ENCODE data around the gene IFT88. TPM values are rescaled to one million over a fixed set of nuclear protein-coding genes. Genes with fewer than 3 reads are reported as not detected.

IFT88 gene
- polyA plus RNA-seq, 1 donor from 2014 or later = 32.7 TPM

DNA sequence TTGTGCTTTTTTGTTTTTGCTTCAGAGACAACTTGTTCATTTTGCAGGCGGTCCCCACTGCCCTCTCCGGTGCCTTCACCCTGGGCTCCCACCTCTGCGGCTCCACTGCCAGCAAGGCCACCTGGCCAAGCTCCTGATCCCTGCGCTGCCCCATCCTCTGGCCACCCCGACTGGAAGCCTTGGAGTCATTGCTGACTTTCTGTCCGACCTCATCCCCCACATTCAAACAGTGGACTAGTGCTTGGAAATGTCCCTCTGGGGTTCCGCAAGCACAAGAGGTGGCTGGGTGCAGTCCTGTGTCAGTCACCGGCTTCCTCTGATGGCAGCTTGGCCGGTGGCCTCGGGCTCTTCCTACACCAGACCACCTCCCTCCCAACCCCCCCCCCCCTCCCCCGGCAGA lies 153.5 kb downstream of the IFT88 start:
- Histone ChIP-seq H3K4me2 (ENCODE audit: low read length) (no peak overlapping the region), H3K79me2 (replicated peaks; ENCODE audit: insufficient read depth, low read length) (no peaks in the 10 kb centered on the region), H3K9me3 (ENCODE audit: low read length) (no peaks in the 10 kb centered on the region), H4K20me1 (ENCODE audit: insufficient read depth) (no peaks in the 10 kb centered on the region), H3F3A (ENCODE audit: insufficient read depth, low read length, poor library complexity, severe bottlenecking) (no peaks in the 10 kb centered on the region), H3K36me3 (ENCODE audit: insufficient read depth, low read length) (no peaks in the 10 kb centered on the region), H3K27ac (ENCODE audit: low read length) (no peak overlapping the region), H2AFZ (ENCODE audit: low read depth, low read length) (no peak overlapping the region), H3K4me3 (ENCODE audit: low read length) (no peak overlapping the region), H3K27me3 (ENCODE audit: insufficient read depth, low read depth, low read length) (peaks cover 8% of the 10 kb centered on the region), H3K9ac (ENCODE audit: low read length) (no peak overlapping the region), H3K9me2 (ENCODE audit: insufficient read depth, low read length) (no peaks in the 10 kb centered on the region)
- TF ChIP-seq MXI1 (conservative IDR thresholded peaks at IDR 0.05; ENCODE audit: poor library complexity, severe bottlenecking) = no peak
- TF ChIP-seq REST (IDR thresholded peaks at IDR 0.05; ENCODE audit: borderline replicate concordance) = no peak
- no peak for TF ChIP-seq SMC3 (conservative IDR thresholded peaks at IDR 0.05; ENCODE audit: poor library complexity)
- TF ChIP-seq, protein P1, sequence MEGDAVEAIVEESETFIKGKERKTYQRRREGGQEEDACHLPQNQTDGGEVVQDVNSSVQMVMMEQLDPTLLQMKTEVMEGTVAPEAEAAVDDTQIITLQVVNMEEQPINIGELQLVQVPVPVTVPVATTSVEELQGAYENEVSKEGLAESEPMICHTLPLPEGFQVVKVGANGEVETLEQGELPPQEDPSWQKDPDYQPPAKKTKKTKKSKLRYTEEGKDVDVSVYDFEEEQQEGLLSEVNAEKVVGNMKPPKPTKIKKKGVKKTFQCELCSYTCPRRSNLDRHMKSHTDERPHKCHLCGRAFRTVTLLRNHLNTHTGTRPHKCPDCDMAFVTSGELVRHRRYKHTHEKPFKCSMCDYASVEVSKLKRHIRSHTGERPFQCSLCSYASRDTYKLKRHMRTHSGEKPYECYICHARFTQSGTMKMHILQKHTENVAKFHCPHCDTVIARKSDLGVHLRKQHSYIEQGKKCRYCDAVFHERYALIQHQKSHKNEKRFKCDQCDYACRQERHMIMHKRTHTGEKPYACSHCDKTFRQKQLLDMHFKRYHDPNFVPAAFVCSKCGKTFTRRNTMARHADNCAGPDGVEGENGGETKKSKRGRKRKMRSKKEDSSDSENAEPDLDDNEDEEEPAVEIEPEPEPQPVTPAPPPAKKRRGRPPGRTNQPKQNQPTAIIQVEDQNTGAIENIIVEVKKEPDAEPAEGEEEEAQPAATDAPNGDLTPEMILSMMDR (IDR thresholded peaks at IDR 0.05; ENCODE audit: poor library complexity, severe bottlenecking) = no peak
- TF ChIP-seq RAD21 (conservative IDR thresholded peaks at IDR 0.05) = no peak
- TF ChIP-seq TAF1 (IDR thresholded peaks at IDR 0.05; ENCODE audit: low read depth) = no peak
- TF ChIP-seq POLR2AphosphoS5 (IDR thresholded peaks at IDR 0.05) = no peak
- TF ChIP-seq EZH2 (IDR thresholded peaks at IDR 0.05; ENCODE audit: borderline replicate concordance, insufficient read depth, low read length, poor library complexity, severe bottlenecking) = no peak
- no peak for TF ChIP-seq EP300 (conservative IDR thresholded peaks at IDR 0.05; ENCODE audit: poor library complexity, severe bottlenecking)

DNA sequence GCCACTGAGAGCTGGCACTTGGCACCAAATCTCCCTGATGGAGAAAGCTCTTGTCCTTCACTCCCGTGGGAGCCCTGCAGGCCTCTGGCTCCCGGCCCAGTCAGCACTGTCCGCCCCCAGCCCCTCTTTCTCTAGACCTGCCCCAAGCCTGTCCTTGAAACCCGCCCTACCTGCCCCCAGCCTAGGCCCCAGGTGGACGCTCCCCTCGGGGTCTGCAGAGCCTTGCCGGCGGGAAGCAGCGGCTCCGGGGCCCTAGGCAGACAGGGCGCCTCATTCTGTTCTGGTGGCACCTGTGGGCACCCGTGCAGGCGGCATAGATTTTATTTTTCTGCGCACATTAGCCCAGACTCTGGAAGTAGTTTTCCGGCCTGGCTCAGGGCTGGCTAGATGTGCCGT lies 154.1 kb downstream of the IFT88 start:
- H3K79me2 ChIP-seq (replicated peaks; ENCODE audit: insufficient read depth, low read length) = no peaks in the 10 kb centered on the region
- H2AFZ ChIP-seq (ENCODE audit: low read depth, low read length) = no peak overlapping the region
- H3K4me3 ChIP-seq (ENCODE audit: low read length) = no peak overlapping the region
- no peaks in the 10 kb centered on the region for H4K20me1 ChIP-seq (ENCODE audit: insufficient read depth)
- no peaks in the 10 kb centered on the region for H3K36me3 ChIP-seq (ENCODE audit: insufficient read depth, low read length)
- no peaks in the 10 kb centered on the region for H3K9me3 ChIP-seq (ENCODE audit: low read length)
- peaks cover 8% of the 10 kb centered on the region for H3K27me3 ChIP-seq (ENCODE audit: insufficient read depth, low read depth, low read length)
- no peak overlapping the region for H3K27ac ChIP-seq (ENCODE audit: low read length)
- no peak overlapping the region for H3K9ac ChIP-seq (ENCODE audit: low read length)
- H3F3A ChIP-seq (ENCODE audit: insufficient read depth, low read length, poor library complexity, severe bottlenecking) = no peaks in the 10 kb centered on the region
- no peaks in the 10 kb centered on the region for H3K9me2 ChIP-seq (ENCODE audit: insufficient read depth, low read length)
- TF ChIP-seq EP300 (conservative IDR thresholded peaks at IDR 0.05; ENCODE audit: poor library complexity, severe bottlenecking) (no peak), REST (IDR thresholded peaks at IDR 0.05; ENCODE audit: borderline replicate concordance) (no peak), RAD21 (conservative IDR thresholded peaks at IDR 0.05) (no peak)
- no peak overlapping the region for H3K4me2 ChIP-seq (ENCODE audit: low read length)
